ENCODE measurements around the gene TJP1.

GRCh38 chr15:29681166-29681845 is 141.0 kb downstream of the TJP1 start:
- no peak for TF ChIP-seq CTCF (IDR thresholded peaks at IDR 0.05)
- no peak for TF ChIP-seq POLR2AphosphoS5 (IDR thresholded peaks at IDR 0.05)

Measured in gastroesophageal sphincter (tissue), 3 donors.